B cell (primary cell): ENCODE data around the gene TBC1D22A. TPM values are rescaled to one million over a fixed set of nuclear protein-coding genes. Genes with fewer than 3 reads are reported as not detected.

Experiments
- ATAC-seq: fragments of 200-7000 bp; cut with Tn5 transposase; one replicate; pipeline ENCODE4 v1.10.0; 2021; ENCODE audit warnings: low read depth, mild to moderate bottlenecking, moderate number of reproducible peaks, moderate library complexity
- CTCF ChIA-PET: fragments of 350-600 bp; sonication (Branson Sonifier 250); formaldehyde crosslinking; loops from one replicate; lab custom pipeline; 2021; ENCODE audit warnings: antibody characterized with exemption, inconsistent platforms; lab: Charles Lee
- POLR2A ChIA-PET: fragments of 350-600 bp; sonication (Branson Sonifier 250); formaldehyde crosslinking; loops from one replicate; lab custom pipeline; 2021; ENCODE audit warnings: antibody characterized with exemption; lab: Charles Lee
- DNase-seq: peaks from one replicate; pipeline ENCODE4 v3.0.0; 2013
- H2AFZ ChIP-seq: 2 replicates; pipeline ENCODE4 v1.6.1; 2012; ENCODE audit warnings: mild to moderate bottlenecking, low read depth, low read length; ENCODE audit not compliant: insufficient read depth, poor library complexity, severe bottlenecking
- H3K27ac ChIP-seq, 2 donors: 1 replicate in 1 of 2; 2 replicates in 1 of 2; pipeline ENCODE4 v1.5.1; 2012 to 2013; ENCODE audit warnings: low read length in 2 of 2, mild to moderate bottlenecking in 2 of 2, moderate library complexity in 1 of 2
- H3K27me3 ChIP-seq, 4 experiments: fragments of 200-600 bp in 1 of 4; sonication (generic) in 1 of 4; replicated peaks in 1 of 4; 1 replicate in 2 of 4; 2 replicates in 2 of 4; pipeline versions ENCODE4 v1.6.1 to v1.7.0; 2013 to 2016; ENCODE audit warnings: low read length in 3 of 4, mild to moderate bottlenecking in 2 of 4, mixed read lengths in 1 of 4, moderate library complexity in 1 of 4; ENCODE audit not compliant: insufficient read depth in 4 of 4, control insufficient read depth in 3 of 4; ENCODE audit errors: control extremely low read depth in 1 of 4
- H3K36me3 ChIP-seq, 2 experiments: replicated peaks in 1 of 2; 1 replicate in 1 of 2; 2 replicates in 1 of 2; pipeline versions ENCODE4 v1.6.1 to v1.7.1; 2013; ENCODE audit warnings: low read length in 1 of 2; ENCODE audit not compliant: insufficient read depth in 2 of 2, control insufficient read depth in 1 of 2; ENCODE audit errors: control extremely low read depth in 1 of 2, extremely low read depth in 1 of 2
- H3K4me1 ChIP-seq, 2 donors: fragments of 200-600 bp in 1 of 2; sonication (generic) in 1 of 2; 1 replicate in 1 of 2; 2 replicates in 1 of 2; pipeline versions ENCODE4 v1.5.1 to v1.6.1; 2013 to 2017; ENCODE audit warnings: low read length in 2 of 2; ENCODE audit not compliant: control insufficient read depth in 2 of 2, insufficient read depth in 2 of 2
- H3K4me2 ChIP-seq: replicated peaks from 2 replicates; pipeline ENCODE3; 2012; ENCODE audit warnings: mild to moderate bottlenecking, low read depth, low read length; ENCODE audit not compliant: poor library complexity, severe bottlenecking
- H3K4me3 ChIP-seq, 5 experiments: fragments of 200-600 bp in 1 of 5; sonication (generic) in 1 of 5; 1 replicate in 3 of 5; 2 replicates in 2 of 5; pipeline versions ENCODE4 v1.5.1 to v1.7.0; 2011 to 2016; ENCODE audit warnings: low read length in 4 of 5, mild to moderate bottlenecking in 4 of 5, low read depth in 2 of 5, control low read depth in 1 of 5, moderate library complexity in 1 of 5; ENCODE audit not compliant: insufficient read depth in 1 of 5; ENCODE audit errors: control extremely low read depth in 1 of 5, extremely low read depth in 1 of 5
- H3K79me2 ChIP-seq: fragments of 200-600 bp; sonication (generic); one replicate; pipeline ENCODE4 v1.6.0; 2016; ENCODE audit warnings: low read length; ENCODE audit not compliant: control insufficient read depth, insufficient read depth
- H3K9ac ChIP-seq: fragments of 200-600 bp; sonication (generic); 2 replicates; pipeline ENCODE4 v1.6.1; 2017; ENCODE audit warnings: mild to moderate bottlenecking, low read length, moderate library complexity
- H3K9me3 ChIP-seq, 3 donors: one replicate each; pipeline versions ENCODE4 v1.6.1 to v1.7.1; 2013; ENCODE audit warnings: low read length in 2 of 3; ENCODE audit not compliant: control insufficient read depth in 2 of 3, insufficient read depth in 1 of 3; ENCODE audit errors: control extremely low read depth in 1 of 3
- H4K20me1 ChIP-seq: 2 replicates; pipeline ENCODE4 v1.6.0; 2012; ENCODE audit warnings: mild to moderate bottlenecking, low read length; ENCODE audit not compliant: insufficient read depth, control insufficient read depth, poor library complexity, severe bottlenecking
- H3K27ac Mint-ChIP-seq: one replicate; pipeline ENCODE4 v1.8.0; 2021; ENCODE audit warnings: mixed read lengths
- H3K27me3 Mint-ChIP-seq: one replicate; pipeline ENCODE4 v1.8.0; 2021; ENCODE audit warnings: mixed read lengths
- H3K4me1 Mint-ChIP-seq: one replicate; pipeline ENCODE4 v1.8.0; 2021; ENCODE audit warnings: mixed read lengths
- H3K4me3 Mint-ChIP-seq: one replicate; pipeline ENCODE4 v1.8.0; 2021; ENCODE audit warnings: mixed read lengths
- H3K9me3 Mint-ChIP-seq: one replicate; pipeline ENCODE4 v1.8.0; 2022; ENCODE audit warnings: mixed read lengths; ENCODE audit not compliant: insufficient read depth
- EZH2 ChIP-seq: IDR thresholded peaks from 2 replicates; pipeline ENCODE4 v1.6.1; 2012; ENCODE audit warnings: borderline replicate concordance, low read depth, mild to moderate bottlenecking, moderate library complexity, low read length; ENCODE audit not compliant: insufficient read depth, poor library complexity, severe bottlenecking
- WGBS: methylation state at CpG from one replicate; pipeline ENCODE4 v1.1.5; 2013; ENCODE audit warnings: missing lambda C conversion rate; ENCODE audit not compliant: insufficient coverage; 5-methylcytosine and 5-hydroxymethylcytosine counted together
- intact Hi-C: fragments of 100-400 bp; cut with micrococcal nuclease; formaldehyde crosslinking; loops from one replicate; pipeline ENCODE4 v1.10.0; 2022
- polyA plus RNA-seq: library from polyadenylated mRNA; depleted of rRNA; stranded (reverse); fragments of >200 nt; gene quantifications from 2 replicates; pipeline ENCODE4 v1.2.3, GENCODE V29; 2012
- total RNA-seq, 2 donors: library from RNA; stranded (reverse); fragments of 120-200 nt in 1 of 2; gene quantifications; 1 replicate in 1 of 2; 2 replicates in 1 of 2; pipeline versions ENCODE4 v1.2.3 to v1.2.4, GENCODE V29; 2013 to 2022
- TF ChIP-seq, protein P1 (sequence below): fragments of 200-600 bp; IDR thresholded peaks from one replicate; pipeline ENCODE4 v1.8.0; 2022; ENCODE audit warnings: antibody characterized with exemption, mild to moderate bottlenecking

Gene TBC1D22A
- total and polyA plus RNA-seq, 2 donors (not counting 1 experiment from before 2014, with no cell fraction given): 73.8 to 128 TPM

DNA sequence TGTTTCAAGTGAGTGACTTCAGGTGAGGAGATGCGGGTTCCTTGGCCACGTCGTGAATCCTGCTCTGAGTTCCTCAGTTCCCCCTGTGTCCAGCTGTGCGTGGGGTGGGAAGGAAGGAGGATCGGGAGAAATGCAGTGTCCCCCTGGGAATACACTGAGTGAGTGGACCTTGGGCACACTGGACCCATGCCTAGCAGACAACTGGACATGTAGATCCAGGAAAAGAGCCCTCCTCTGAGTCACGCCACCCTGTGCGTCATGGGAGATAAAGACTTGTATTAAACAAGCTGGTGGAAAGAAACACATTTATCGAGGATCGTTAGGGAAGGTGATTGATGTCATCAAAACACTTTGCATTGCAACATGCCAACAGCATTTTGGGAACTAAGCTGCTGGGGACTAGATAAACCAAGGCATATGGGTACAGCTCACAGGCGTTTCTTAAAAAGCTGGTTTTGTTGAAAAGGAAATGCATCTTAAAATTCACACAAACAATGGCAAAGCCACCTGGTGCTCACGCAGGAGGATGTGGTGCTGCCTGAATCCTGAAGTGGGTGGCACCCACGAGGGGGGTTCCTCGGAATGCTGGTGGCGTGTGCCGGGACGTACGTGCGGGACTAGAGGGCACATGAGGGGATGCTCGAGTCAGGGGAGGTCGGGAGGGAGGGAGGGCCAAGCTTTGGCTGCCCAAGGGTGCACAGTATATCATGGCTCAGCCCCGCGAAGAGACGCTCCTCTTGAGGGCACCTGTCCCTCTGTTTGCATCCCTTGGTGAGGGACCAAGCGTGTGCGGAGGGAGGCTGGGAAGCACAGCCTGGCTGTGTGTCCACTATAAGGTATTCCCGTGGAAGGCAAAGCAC, 303.5 kb downstream of the TBC1D22A start:
- Histone ChIP-seq H2AFZ (no peak overlapping the region), H3K27ac (no peak overlapping the region), H3K9ac (no peak overlapping the region), H3K36me3 (peaks cover 0 to 46% of the 10 kb centered on the region in 2 experiments), H3K27me3 (no peaks in the 10 kb centered on the region), H3K79me2 (peaks cover 83% of the 10 kb centered on the region), H4K20me1 (peaks cover 88% of the 10 kb centered on the region), H3K4me3 (no peak overlapping the region), H3K9me3 (no peaks in the 10 kb centered on the region), H3K4me1 (no peaks in the 10 kb centered on the region), H3K4me2 (no peak overlapping the region)
- intact Hi-C loops: no loop called here
- ATAC-seq: no peak
- no peaks in the 10 kb centered on the region for H3K9me3 Mint-ChIP-seq
- no peak overlapping the region for H3K27ac Mint-ChIP-seq
- no peak for DNase-seq
- 97% methylated on average over 22 of the region's 26 CpGs for WGBS
- ChIA-PET CTCF (no interaction called here), POLR2A (no interaction called here)
- no peak overlapping the region for H3K4me3 Mint-ChIP-seq
- peaks cover 2% of the 10 kb centered on the region for H3K4me1 Mint-ChIP-seq
- no peak for TF ChIP-seq EZH2
- TF ChIP-seq, protein P1, sequence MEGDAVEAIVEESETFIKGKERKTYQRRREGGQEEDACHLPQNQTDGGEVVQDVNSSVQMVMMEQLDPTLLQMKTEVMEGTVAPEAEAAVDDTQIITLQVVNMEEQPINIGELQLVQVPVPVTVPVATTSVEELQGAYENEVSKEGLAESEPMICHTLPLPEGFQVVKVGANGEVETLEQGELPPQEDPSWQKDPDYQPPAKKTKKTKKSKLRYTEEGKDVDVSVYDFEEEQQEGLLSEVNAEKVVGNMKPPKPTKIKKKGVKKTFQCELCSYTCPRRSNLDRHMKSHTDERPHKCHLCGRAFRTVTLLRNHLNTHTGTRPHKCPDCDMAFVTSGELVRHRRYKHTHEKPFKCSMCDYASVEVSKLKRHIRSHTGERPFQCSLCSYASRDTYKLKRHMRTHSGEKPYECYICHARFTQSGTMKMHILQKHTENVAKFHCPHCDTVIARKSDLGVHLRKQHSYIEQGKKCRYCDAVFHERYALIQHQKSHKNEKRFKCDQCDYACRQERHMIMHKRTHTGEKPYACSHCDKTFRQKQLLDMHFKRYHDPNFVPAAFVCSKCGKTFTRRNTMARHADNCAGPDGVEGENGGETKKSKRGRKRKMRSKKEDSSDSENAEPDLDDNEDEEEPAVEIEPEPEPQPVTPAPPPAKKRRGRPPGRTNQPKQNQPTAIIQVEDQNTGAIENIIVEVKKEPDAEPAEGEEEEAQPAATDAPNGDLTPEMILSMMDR: no peak
- no peaks in the 10 kb centered on the region for H3K27me3 Mint-ChIP-seq

DNA sequence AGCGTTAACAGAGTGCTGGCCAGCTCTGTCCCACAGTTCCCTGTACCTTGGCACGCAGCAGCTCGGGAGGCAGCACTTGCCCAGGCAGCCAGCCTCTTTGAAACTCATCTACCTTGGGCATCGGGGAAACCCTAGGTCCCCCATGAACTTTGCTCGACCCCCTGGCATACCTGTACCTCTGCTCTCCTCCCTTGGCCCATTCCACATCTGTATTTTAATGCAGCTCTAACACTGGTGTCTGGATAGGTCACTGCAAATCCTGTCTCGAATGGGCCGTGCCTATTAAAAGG, 304.1 kb downstream of the TBC1D22A start:
- ChIA-PET CTCF (no interaction called here), POLR2A (no interaction called here)
- DNase-seq (no peak), ATAC-seq (no peak)
- Mint-ChIP-seq H3K9me3 (no peaks in the 10 kb centered on the region), H3K27ac (no peak overlapping the region), H3K27me3 (no peaks in the 10 kb centered on the region), H3K4me3 (no peak overlapping the region), H3K4me1 (peaks cover 2% of the 10 kb centered on the region)
- Histone ChIP-seq H3K27me3 (no peaks in the 10 kb centered on the region), H3K4me1 (no peaks in the 10 kb centered on the region), H3K79me2 (peaks cover 83% of the 10 kb centered on the region), H2AFZ (no peak overlapping the region), H3K27ac (no peak overlapping the region), H3K4me3 (no peak overlapping the region), H3K9ac (no peak overlapping the region), H3K4me2 (no peak overlapping the region), H3K9me3 (no peaks in the 10 kb centered on the region), H4K20me1 (peaks cover 88% of the 10 kb centered on the region), H3K36me3 (peaks cover 0 to 40% of the 10 kb centered on the region in 2 experiments)
- intact Hi-C loops: no loop called here
- 98% methylated on average over 7 of the region's 7 CpGs for WGBS
- TF ChIP-seq, protein P1: no peak
- no peak for TF ChIP-seq EZH2
